ENCODE measurements around the gene MICU1.
A peak's percentile ranks its signal among the peaks of the same experiment; 100 is the strongest.

MICU1 gene

GRCh38 chr10:72355214-72355555, 270.7 kb downstream of the MICU1 start:
- H3K4me3 ChIP-seq (ENCODE audit: low read depth, low read length): peak overlapping the region; percentile 96
- no peak for TF ChIP-seq CTCF (IDR thresholded peaks at IDR 0.05; ENCODE audit: borderline replicate concordance, insufficient read depth, low read depth, low read length)

DNA sequence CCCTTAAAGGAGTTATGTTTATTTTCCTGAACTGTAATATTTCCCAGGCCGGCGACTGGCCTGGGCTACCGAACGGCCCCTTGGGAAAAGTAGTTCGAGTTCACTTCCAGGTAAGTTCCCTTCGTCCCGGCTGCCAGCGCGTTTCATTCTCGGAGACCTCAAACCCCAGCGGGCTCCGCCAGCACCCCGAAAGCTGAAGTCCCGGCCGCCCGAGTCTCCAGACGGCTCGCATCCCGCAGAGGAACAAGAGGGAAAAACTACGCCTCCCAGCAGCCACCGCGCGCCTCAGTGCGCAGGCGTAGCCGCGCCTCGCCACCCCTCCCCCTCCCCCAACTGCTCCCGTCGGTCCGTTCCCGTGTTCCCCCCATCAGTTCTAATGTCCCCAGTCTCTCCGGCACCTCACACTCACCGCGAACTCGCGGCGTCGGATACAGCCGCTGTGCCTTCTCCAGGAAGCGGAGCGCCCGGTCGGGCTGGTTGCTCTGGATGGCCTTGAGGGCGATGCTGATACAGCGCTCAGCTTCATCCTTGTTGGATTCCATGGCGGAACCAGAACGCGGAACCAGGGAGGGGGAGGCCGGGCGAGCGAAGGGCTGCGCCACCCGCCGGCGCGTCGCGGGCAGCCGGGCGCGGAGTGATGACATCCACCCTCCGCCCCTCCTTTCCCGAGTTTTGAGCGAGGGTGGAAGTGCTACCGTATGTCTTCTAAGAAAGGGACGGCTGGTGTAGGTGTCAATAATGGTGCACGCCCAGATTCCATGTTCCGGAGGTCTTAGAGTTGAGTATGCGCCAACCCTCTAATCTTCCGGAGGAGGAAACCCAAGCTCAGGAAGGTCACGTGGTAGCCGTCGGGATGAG, 271.3 kb downstream of the MICU1 start, which contains the start of gene DNAJB12:
TSS of gene DNAJB12 (minus strand) at position 564 of the 858 bp plus-strand sequence. CDS start at position 542, 22 bp downstream.
- no peak for TF ChIP-seq CTCF (IDR thresholded peaks at IDR 0.05; ENCODE audit: borderline replicate concordance, insufficient read depth, low read depth, low read length)
- H3K4me3 ChIP-seq (ENCODE audit: low read depth, low read length): peak within 1 kb of the TSS; percentile 96

DNA sequence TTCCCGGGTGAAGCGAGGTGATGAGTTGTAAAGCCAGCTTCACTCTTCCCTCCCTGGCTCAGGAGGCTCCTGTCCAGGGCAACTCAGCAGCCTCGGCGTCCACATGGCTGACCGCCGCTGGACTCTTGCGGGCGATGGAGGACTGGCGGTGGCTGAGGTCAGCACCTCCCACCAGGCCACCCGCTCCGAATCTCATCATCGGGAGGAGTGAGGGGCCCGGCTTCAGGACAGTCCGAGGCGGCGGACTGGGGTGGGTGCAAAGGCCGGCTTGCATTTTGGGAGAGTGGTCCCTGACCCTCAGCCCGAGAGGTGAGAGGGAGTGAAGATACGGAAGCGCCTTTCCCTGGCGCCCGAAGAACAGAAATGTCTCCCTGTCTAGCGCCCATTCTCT, 271.9 kb downstream of the MICU1 start:
- peak overlapping the region; percentile 96 for H3K4me3 ChIP-seq (ENCODE audit: low read depth, low read length)
- TF ChIP-seq CTCF (IDR thresholded peaks at IDR 0.05; ENCODE audit: borderline replicate concordance, insufficient read depth, low read depth, low read length): no peak

DNA sequence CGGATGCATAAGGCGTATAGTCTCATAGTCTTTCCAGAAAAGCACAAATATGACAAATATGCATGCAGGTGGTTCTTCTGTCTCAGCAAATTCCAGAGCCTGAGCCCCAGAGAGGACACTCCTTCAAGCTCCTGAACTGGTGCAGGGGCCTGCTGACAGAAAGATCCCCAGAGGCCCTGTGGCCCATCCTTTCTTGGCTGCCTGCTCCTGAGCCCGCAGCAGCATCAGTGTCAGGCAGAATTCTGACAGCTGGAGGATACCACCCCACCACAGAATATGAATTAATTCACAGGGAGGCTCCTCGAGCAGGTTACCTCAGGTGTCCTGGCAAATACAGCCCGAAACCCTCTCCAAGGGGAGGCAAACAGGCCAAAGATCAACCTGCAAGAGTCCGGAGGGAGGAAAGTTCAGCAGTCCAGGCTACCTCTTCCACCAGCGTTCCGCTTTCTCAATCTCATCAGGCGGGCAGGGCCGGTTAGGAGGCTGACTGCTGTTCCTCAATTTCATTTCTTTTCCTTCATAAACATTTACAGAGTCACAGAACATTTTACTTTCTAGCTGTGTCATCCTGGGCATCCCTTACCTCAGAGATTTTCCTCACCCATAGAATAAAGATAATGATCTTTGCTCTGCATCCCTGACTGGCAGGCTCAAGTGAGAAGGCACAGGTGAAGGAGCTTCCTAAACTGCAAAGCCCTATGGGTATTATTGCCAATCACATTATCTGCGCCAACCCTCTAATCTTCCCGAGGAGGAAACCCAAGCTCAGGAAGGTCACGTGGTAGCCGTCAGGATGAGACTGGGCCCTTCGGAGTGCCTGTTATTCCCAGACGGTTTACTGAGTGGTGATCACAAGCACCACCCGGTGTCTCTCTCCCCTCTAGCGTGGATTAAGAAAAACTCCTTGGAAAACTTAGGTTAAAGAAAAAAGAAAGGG, 272.6 kb downstream of the MICU1 start:
- H3K4me3 ChIP-seq (ENCODE audit: low read depth, low read length): peak overlapping the region; percentile 96

GRCh38 chr10:72351479-72351878, 274.4 kb downstream of the MICU1 start:
- TF ChIP-seq CTCF (IDR thresholded peaks at IDR 0.05; ENCODE audit: borderline replicate concordance, insufficient read depth, low read depth, low read length): no peak
- no peak overlapping the region for H3K4me3 ChIP-seq (ENCODE audit: low read depth, low read length)

More for the DNA sequence above, 272.6 kb downstream of the MICU1 start:
- TF ChIP-seq CTCF (IDR thresholded peaks at IDR 0.05; ENCODE audit: borderline replicate concordance, insufficient read depth, low read depth, low read length): no peak

- no peak for TF ChIP-seq CTCF (IDR thresholded peaks at IDR 0.05; ENCODE audit: borderline replicate concordance, insufficient read depth, low read depth, low read length)
Measured at GRCh38 chr10:72349438-72349837, 276.4 kb downstream of the MICU1 start.

More at GRCh38 chr10:72349438-72349837, 276.4 kb downstream of the MICU1 start:
- H3K4me3 ChIP-seq (ENCODE audit: low read depth, low read length): no peak overlapping the region
